GM12873 (cell line): ENCODE results near the gene HDAC4.
A peak's percentile ranks its signal among the peaks of the same experiment; 100 is the strongest.

Source experiments
- TF ChIP-seq, protein P1 (sequence below): IDR thresholded peaks from 2 replicates; pipeline ENCODE4 v1.5.1; 2012; ENCODE audit warnings: low read depth, mild to moderate bottlenecking, moderate library complexity, low read length, control low read depth; ENCODE audit not compliant: insufficient read depth; ENCODE audit errors: missing control alignments

HDAC4 gene

DNA sequence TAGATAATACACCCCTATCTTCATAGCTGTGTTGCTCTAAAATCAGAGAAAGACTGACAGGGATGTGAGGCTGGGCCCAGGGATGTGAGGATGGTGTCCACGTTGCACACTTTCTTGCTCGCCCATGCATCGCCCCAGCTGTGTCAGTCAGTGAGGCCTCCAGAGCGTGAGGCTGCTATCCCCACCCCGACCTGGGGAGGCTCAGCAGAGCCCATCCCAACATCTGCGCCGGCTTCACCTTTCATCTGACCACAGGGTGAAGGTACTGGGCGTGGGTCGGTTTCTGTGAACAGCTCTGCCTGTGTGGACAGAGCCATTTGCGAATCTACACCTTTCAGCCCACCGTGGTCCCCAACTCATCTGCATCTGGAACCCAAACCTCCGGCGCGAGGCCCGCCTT, 255.7 kb downstream of the HDAC4 start:
- TF ChIP-seq, protein P1, sequence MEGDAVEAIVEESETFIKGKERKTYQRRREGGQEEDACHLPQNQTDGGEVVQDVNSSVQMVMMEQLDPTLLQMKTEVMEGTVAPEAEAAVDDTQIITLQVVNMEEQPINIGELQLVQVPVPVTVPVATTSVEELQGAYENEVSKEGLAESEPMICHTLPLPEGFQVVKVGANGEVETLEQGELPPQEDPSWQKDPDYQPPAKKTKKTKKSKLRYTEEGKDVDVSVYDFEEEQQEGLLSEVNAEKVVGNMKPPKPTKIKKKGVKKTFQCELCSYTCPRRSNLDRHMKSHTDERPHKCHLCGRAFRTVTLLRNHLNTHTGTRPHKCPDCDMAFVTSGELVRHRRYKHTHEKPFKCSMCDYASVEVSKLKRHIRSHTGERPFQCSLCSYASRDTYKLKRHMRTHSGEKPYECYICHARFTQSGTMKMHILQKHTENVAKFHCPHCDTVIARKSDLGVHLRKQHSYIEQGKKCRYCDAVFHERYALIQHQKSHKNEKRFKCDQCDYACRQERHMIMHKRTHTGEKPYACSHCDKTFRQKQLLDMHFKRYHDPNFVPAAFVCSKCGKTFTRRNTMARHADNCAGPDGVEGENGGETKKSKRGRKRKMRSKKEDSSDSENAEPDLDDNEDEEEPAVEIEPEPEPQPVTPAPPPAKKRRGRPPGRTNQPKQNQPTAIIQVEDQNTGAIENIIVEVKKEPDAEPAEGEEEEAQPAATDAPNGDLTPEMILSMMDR: no peak

DNA sequence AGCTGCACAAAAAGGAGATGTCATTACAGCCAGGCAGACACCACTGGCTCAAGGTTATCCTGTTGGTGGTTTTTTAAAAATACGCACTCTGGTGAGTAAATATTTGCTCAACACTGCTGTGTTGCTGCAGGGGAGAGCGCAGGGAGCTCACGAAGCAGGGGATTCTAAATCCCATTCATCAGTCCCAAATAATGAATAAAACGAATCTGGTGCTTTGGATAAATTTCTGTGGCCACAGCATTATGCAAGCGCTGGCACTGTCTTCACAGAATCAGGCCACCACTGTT, 256.2 kb downstream of the HDAC4 start:
- TF ChIP-seq, protein P1: no peak

DNA sequence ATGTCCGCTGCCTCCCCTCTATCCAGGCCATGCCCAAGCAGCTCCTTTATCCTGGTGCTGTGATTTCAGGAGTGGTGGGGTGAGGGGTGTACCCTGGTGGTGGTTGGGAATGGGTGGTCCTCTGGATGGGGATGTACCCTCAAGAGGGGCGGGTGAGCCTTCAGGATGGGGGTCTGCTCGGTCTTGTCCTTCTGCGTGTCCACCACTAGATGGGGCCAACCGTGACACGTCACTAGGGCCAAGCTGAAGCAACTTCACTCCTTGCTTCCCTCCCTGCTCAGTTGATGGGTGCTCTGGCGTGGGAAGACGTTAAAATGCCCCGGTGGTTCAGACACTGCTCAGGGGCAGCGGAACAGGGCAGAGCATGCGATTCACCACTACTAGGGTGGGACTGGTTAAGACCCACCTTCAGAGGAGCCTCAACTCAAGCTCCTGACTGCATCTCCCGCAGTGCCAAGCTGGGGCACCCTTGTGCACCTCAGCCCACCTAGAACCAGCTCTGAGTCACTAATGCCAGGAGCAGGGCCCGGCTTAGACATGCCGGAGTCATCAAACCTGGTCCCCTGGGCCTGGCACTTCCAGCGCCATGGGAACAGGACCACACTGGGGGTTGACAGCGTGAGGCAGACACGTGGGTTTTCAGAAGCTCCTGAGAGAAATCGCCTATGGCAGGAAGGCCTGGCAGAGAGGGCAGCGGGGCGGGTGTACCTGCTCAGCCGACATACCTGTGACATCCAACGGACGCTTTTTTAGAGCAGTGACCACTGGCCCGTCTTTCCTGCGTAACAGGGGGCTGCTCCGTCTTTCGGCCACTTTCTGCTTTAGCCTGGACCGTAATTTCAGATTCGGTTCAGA, 256.7 kb downstream of the HDAC4 start:
- TF ChIP-seq, protein P1: peak; percentile 82

DNA sequence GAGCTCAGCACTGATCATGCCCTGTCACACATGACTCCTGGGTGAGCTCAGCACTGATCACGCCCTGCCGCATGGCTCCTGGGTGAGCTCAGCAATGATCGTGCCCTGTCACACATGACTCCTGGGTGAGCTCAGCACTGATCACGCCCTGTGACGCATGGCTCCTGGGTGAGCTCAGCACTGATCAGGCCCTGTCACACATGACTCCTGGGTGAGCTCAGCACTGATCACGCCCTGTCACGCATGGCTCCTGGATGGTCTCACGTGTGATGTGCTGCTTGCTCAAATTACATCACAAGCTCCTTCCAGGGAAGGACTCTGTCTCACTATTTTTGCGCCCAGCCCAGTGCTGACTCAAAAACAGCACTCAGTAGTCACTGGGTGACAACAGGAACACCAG, 258.0 kb downstream of the HDAC4 start:
- TF ChIP-seq, protein P1: no peak

DNA sequence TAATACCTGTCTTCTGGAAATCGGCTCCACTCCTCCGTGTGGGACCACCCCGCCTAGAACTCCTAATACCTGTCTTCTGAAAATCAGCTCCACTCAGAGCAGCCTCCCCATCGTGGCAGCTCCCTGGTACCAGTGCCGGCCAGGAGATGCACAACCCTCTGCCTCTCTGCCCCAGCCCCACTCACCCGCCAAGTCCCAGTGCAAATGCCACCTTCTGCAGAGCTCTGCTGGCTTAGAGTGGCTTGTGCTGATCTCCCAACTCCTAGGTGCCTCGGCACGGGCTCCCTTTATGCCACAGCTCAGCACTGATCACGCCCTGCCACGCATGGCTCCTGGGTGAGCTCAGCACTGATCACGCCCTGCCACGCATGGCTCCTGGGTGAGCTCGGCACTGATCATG, 258.5 kb downstream of the HDAC4 start:
- TF ChIP-seq, protein P1: no peak

DNA sequence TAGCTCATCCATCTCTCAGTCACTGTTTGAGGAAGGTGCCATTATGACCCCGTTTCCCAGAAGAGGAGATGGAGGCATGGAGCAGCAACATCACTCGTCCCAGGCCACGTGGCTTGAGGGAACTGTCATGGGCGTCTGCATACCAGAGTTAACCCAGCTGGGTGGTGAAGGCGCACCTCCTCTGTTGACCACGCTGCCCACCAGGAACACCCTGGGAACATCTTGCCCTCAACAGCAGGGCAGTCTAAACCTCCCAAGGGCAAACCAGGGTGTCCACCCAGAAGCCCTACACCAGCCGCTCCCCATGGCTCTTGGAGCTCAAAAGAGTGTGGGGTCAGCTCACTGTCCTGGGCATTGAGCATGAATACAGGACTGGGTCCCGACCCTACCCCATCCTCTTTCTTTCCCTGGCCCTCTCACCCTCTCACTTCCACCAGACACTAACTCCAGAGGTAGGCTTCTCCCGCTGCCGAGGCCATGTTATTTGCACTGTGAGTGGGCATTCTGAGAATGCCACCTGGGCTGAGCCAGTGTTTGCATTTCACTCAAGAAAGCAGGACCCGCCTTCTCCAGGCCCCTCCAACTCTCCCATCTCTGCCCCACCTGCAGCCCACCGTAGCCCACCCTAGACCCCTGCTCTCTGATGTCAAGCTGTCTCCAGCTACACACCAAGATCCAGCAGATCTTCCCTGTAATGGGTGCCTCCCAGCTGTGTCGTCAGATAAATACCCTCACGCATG, 259.6 kb downstream of the HDAC4 start:
- TF ChIP-seq, protein P1: no peak

DNA sequence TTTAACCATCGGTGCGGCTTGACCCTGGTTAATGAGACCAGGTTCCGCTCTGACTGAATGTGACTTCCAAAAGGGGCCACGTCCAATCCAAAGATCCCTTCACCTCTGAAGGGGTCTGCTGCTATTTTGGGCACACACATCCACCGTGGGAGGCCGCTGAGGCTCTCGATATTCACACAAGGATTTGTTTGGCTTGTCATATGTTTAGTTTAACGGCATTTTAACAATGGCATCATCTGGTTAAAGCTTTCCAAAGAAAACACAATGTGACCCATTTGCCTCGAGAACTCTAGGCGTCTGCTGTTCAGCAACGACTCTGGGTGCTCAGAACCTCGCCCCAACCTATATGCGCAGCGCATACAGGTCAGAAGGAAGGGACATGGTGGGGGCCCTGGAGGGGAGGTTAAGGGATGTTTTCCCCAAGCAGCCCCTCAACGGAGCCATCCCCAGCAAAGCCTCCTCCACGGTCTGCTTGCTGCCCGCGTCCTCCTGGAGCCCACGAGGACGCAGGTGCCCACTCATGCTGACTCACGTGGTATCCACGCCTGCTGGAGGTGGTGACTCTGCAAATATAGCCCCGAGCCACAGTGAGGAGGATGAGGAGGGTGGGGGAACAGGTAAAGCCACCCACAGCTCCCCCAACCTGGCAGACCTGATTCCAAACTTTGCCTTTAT, 260.3 kb downstream of the HDAC4 start:
- TF ChIP-seq, protein P1: no peak
